Subcutaneous abdominal adipose tissue (tissue), 5 donors: Measurements from ENCODE around the gene AKAIN1.

Experiments
- H3K27ac ChIP-seq: one replicate; pipeline ENCODE4 v1.7.0; 2013; ENCODE audit warnings: low read depth, mild to moderate bottlenecking, inconsistent platforms, low read length, moderate library complexity
- H3K27me3 ChIP-seq, 5 donors: one replicate each; pipeline ENCODE4 v1.7.0; 2013; ENCODE audit warnings: low read length in 5 of 5, inconsistent platforms in 1 of 5; ENCODE audit not compliant: control insufficient read depth in 5 of 5, insufficient read depth in 4 of 5
- H3K36me3 ChIP-seq, 5 donors: one replicate each; pipeline ENCODE4 v1.7.0; 2013; ENCODE audit warnings: low read length in 5 of 5; ENCODE audit not compliant: control insufficient read depth in 5 of 5, insufficient read depth in 5 of 5
- H3K4me1 ChIP-seq, 5 donors: one replicate each; pipeline ENCODE4 v1.7.0; 2013; ENCODE audit warnings: low read length in 5 of 5, mild to moderate bottlenecking in 3 of 5, moderate library complexity in 1 of 5; ENCODE audit not compliant: control insufficient read depth in 5 of 5, insufficient read depth in 5 of 5
- H3K4me3 ChIP-seq, 5 donors: one replicate each; pipeline ENCODE4 v1.7.0; 2013; ENCODE audit warnings: low read length in 5 of 5, low read depth in 1 of 5
- H3K9ac ChIP-seq, 5 donors: one replicate each; pipeline ENCODE4 v1.7.0; 2013; ENCODE audit warnings: low read length in 5 of 5, mild to moderate bottlenecking in 4 of 5, moderate library complexity in 3 of 5
- H3K9me3 ChIP-seq, 5 donors: one replicate each; pipeline ENCODE4 v1.7.0; 2013; ENCODE audit warnings: low read length in 5 of 5; ENCODE audit not compliant: control insufficient read depth in 5 of 5
- donor health status: healthy.
- donor health status: healthy.
- donor health status: healthy.
- donor health status: healthy.
- donor health status: healthy.

The AKAIN1 gene

DNA sequence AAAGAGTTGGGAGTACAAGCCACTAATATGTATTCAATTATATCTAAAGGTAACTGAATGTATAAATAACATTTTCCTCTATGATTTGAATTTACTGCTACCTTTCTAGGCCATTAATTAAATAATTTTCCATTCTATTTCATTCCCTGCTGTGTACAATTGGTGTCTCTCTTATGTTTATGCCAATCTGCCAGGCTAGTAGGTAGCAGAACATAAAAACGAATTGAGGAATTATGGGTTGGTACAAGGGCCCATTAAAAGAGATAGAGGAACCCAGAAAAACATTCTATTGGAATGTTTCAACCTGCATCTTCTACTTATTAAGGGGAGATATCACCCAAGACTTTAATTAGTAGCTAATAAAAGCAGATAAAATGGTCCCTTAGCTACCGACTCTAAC lies 32.2 kb downstream of the AKAIN1 start:
- Histone ChIP-seq H3K36me3 (no peaks in the 10 kb centered on the region), H3K27me3 (no peaks in the 10 kb centered on the region), H3K4me1 (peaks cover 0 to 27% (median 6%) of the 10 kb centered on the region in 5 donors), H3K27ac (no peak overlapping the region), H3K4me3 (no peak overlapping the region), H3K9ac (no peak overlapping the region), H3K9me3 (no peaks in the 10 kb centered on the region)

DNA sequence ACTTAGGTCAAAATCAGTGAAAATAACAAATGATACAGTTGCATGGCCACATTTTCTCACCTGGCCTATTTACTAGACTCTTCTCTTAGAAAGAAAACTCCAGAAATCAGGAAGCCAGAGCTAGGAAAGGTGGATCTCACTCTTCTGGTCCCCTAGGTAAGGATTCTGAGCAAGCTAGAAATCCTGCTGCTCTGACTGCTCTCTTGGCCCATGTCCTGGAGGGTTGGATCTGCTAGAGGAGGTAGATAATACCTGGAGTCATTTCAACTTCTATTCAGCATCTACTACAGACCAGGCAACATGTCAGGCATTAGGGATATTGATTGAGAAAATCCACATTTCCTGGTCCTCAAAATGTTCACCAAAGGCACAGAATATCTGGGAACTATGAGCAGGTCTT lies 34.9 kb downstream of the AKAIN1 start:
- no peak overlapping the region for H3K4me3 ChIP-seq
- H3K9ac ChIP-seq, result no peak overlapping the region
- no peaks in the 10 kb centered on the region for H3K36me3 ChIP-seq
- no peak overlapping the region for H3K27ac ChIP-seq
- no peaks in the 10 kb centered on the region for H3K27me3 ChIP-seq
- no peaks in the 10 kb centered on the region for H3K9me3 ChIP-seq
- H3K4me1 ChIP-seq, result peaks cover 0 to 10% (median 0%) of the 10 kb centered on the region in 5 donors

DNA sequence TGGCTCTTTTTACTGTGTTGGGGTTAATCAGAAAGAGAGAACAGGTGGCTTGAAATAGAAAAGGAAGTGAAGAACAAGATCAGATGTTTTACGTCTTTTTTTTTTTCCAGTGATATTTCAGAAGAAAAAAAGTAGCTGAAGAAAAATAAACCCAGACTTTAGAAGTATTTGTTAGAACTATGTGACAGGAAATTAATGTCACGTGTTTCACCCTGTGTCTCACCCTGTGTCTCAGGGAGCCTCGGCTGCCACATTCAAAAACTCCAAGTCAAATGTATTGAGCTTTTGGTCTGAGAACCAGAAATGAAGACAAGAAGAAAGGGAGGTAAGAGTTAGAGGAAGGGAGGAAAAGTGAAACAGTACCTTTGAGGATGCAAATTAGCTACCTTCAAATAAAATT lies 38.0 kb downstream of the AKAIN1 start:
- Histone ChIP-seq H3K9ac (no peak overlapping the region), H3K36me3 (no peaks in the 10 kb centered on the region), H3K27ac (no peak overlapping the region), H3K4me3 (no peak overlapping the region), H3K27me3 (no peaks in the 10 kb centered on the region), H3K9me3 (no peaks in the 10 kb centered on the region), H3K4me1 (peaks cover 0 to 16% (median 0%) of the 10 kb centered on the region in 5 donors)

DNA sequence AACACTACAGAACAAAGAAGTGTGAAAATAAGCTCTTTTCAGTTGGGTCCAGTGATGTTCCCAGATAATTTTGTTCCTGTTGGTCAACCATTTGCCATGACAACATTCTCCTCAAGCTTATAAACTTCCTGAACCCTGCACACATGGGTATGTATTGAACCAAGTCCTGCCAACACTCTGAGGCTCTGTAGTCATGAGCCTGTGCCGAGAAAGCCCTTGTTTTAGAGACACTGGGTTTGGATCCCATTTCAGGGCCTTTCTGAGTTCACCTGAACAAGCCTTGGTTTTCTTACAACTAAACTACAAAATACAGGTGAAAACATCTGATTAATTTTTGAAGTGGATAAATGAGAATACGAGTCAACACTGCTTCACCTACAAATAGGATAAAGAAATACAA lies 38.5 kb downstream of the AKAIN1 start:
- H3K4me1 ChIP-seq, result peaks cover 0 to 16% (median 0%) of the 10 kb centered on the region in 5 donors
- H3K9ac ChIP-seq, result no peak overlapping the region
- H3K36me3 ChIP-seq, result no peaks in the 10 kb centered on the region
- H3K27ac ChIP-seq, result no peak overlapping the region
- no peaks in the 10 kb centered on the region for H3K27me3 ChIP-seq
- H3K4me3 ChIP-seq, result no peak overlapping the region
- no peaks in the 10 kb centered on the region for H3K9me3 ChIP-seq

GRCh38 chr18:5158172-5158571 lies 38.9 kb downstream of the AKAIN1 start:
- H3K27me3 ChIP-seq, result no peaks in the 10 kb centered on the region
- H3K27ac ChIP-seq, result no peak overlapping the region
- peaks cover 0 to 16% (median 0%) of the 10 kb centered on the region in 5 donors for H3K4me1 ChIP-seq
- H3K4me3 ChIP-seq, result no peak overlapping the region
- H3K9ac ChIP-seq, result no peak overlapping the region
- no peaks in the 10 kb centered on the region for H3K9me3 ChIP-seq
- H3K36me3 ChIP-seq, result no peaks in the 10 kb centered on the region

DNA sequence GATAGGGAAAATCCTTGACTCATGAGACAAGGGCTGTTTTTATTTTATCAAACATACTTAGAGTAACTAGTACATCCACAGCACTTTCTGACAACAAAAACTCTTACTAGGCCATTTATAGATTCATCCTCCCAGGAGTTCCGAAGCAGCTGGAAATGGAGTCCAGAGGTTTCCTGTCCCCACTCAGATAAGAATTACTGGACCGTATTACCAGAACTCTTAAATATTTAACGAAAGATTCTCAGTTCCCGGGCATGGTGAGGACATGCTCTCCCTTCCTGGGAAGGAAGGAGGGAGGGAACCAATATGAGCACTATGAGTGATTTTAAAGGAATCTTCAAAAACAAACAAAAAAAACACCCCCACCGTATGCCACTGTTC lies 41.2 kb downstream of the AKAIN1 start:
- H3K4me3 ChIP-seq, result no peak overlapping the region
- peaks cover 0 to 16% (median 3%) of the 10 kb centered on the region in 5 donors for H3K4me1 ChIP-seq
- peak overlapping the region in 1 of 5 donors; percentile 35 for H3K9ac ChIP-seq
- H3K9me3 ChIP-seq, result no peaks in the 10 kb centered on the region
- no peaks in the 10 kb centered on the region for H3K27me3 ChIP-seq
- peak overlapping the region; percentile 3 for H3K27ac ChIP-seq
- no peaks in the 10 kb centered on the region for H3K36me3 ChIP-seq

- no peaks in the 10 kb centered on the region for H3K9me3 ChIP-seq
- H3K36me3 ChIP-seq, result no peaks in the 10 kb centered on the region
- no peaks in the 10 kb centered on the region for H3K27me3 ChIP-seq
- peaks cover 0 to 16% (median 3%) of the 10 kb centered on the region in 5 donors for H3K4me1 ChIP-seq
- peak overlapping the region in 1 of 5 donors; percentile 35 for H3K9ac ChIP-seq
- no peak overlapping the region for H3K4me3 ChIP-seq
- H3K27ac ChIP-seq, result peak overlapping the region; percentile 3
Observed at GRCh38 chr18:5155218-5155906, 41.7 kb downstream of the AKAIN1 start.

- H3K36me3 ChIP-seq, result no peaks in the 10 kb centered on the region
- H3K4me3 ChIP-seq, result no peak overlapping the region
- no peaks in the 10 kb centered on the region for H3K9me3 ChIP-seq
- no peaks in the 10 kb centered on the region for H3K27me3 ChIP-seq
- H3K27ac ChIP-seq, result no peak overlapping the region
- no peak overlapping the region for H3K9ac ChIP-seq
- H3K4me1 ChIP-seq, result peaks cover 0 to 21% (median 16%) of the 10 kb centered on the region in 5 donors
Observed at GRCh38 chr18:5152343-5153020, 44.6 kb downstream of the AKAIN1 start.

GRCh38 chr18:5150894-5151293 lies 46.2 kb downstream of the AKAIN1 start:
- Histone ChIP-seq H3K36me3 (no peaks in the 10 kb centered on the region), H3K9me3 (no peaks in the 10 kb centered on the region), H3K4me1 (peaks cover 0 to 21% (median 16%) of the 10 kb centered on the region in 5 donors), H3K4me3 (no peak overlapping the region), H3K27ac (no peak overlapping the region), H3K27me3 (no peaks in the 10 kb centered on the region), H3K9ac (no peak overlapping the region)

DNA sequence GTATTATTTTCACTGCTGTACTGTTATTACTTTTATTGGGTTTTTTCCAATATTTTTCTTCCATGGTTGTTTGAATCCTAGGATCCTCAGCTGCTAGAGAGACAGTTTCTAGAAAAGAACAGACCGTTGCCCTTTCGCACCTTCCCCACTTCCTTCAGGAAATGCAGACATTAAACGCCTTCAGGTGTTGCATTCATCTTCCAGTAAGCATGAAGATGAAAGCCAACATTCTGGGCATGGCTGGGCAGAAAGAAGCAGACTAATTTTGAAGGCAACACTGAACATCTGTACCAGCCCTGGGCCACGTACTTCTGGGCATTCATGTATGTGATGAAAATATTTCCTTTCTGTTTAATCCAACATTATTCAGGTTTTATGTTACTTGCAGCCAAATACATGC lies 51.0 kb downstream of the AKAIN1 start:
- Histone ChIP-seq H3K4me3 (no peak overlapping the region), H3K36me3 (no peaks in the 10 kb centered on the region), H3K4me1 (peaks cover 4 to 38% (median 27%) of the 10 kb centered on the region in 5 donors), H3K27me3 (no peaks in the 10 kb centered on the region), H3K9me3 (no peaks in the 10 kb centered on the region), H3K27ac (no peak overlapping the region), H3K9ac (no peak overlapping the region)
